ENCODE measurements around the gene FNIP1.
"Not testable (repeated sequence)": the region's sequence is repeated elsewhere in the genome, so short reads cannot be mapped to it uniquely, and the experiment has no call there.

The FNIP1 gene

DNA sequence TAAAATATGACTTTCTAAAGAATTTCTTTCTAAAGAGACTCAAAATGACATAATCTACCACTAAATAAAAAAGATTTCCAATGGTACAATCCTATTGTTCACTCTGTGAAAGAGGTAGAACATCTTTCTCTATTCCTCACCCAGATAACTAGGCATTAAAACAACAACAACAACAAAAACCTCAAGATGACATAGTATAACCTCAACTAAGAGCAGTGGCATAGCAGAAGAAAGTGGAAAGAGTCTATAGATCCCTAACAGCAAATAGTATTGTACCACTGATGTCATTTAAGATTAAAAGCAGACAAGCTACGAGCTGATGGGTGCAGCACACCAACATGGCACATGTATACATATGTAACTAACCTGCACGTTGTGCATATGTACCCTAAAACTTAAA lies 191.7 kb downstream of the FNIP1 start:
- no peak for DNase-seq

GRCh38 chr5:131595088-131596033 lies 201.5 kb downstream of the FNIP1 start:
- no peak for DNase-seq

GRCh38 chr5:131593921-131594320 lies 202.9 kb downstream of the FNIP1 start:
- DNase-seq: no peak

DNA sequence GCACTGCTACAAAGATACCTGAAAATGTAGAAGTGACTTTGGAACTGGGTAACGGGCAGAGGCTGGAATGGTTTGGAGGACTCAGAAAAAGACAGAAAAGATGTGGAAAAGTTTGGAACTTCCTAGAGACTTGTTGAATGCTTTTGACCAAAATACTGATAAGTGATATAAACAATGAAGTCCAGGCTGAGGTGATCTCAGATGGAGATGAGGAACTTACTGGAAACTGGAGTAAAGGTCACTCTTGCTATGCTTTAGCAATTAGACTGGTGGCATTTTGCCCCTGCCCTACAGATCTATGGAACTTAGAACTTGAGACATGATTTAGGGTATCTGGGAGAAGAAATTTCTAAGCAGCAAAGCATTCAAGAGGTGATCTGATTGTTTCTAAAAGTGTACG lies 203.4 kb downstream of the FNIP1 start:
- DNase-seq: not testable (repeated sequence)

Measured in femur (tissue), 1 donor.